Forelimb muscle (tissue), 1 donor: Measurements from ENCODE around the gene RAB36. TPM values are rescaled to one million over a fixed set of nuclear protein-coding genes. Genes with fewer than 3 reads are reported as not detected.

Source experiments
- DNase-seq: peaks from one replicate; pipeline ENCODE4 v3.0.0-alpha.2; 2013; ENCODE audit warnings: low read depth
- polyA plus RNA-seq: library from polyadenylated mRNA; unstranded; fragments of 120-200 nt; gene quantifications from one replicate; pipeline ENCODE4 v1.2.1, GENCODE V29; 2013; ENCODE audit not compliant: insufficient read length

RAB36 gene
- polyA plus RNA-seq, 1 donor = 0.80 TPM

DNA sequence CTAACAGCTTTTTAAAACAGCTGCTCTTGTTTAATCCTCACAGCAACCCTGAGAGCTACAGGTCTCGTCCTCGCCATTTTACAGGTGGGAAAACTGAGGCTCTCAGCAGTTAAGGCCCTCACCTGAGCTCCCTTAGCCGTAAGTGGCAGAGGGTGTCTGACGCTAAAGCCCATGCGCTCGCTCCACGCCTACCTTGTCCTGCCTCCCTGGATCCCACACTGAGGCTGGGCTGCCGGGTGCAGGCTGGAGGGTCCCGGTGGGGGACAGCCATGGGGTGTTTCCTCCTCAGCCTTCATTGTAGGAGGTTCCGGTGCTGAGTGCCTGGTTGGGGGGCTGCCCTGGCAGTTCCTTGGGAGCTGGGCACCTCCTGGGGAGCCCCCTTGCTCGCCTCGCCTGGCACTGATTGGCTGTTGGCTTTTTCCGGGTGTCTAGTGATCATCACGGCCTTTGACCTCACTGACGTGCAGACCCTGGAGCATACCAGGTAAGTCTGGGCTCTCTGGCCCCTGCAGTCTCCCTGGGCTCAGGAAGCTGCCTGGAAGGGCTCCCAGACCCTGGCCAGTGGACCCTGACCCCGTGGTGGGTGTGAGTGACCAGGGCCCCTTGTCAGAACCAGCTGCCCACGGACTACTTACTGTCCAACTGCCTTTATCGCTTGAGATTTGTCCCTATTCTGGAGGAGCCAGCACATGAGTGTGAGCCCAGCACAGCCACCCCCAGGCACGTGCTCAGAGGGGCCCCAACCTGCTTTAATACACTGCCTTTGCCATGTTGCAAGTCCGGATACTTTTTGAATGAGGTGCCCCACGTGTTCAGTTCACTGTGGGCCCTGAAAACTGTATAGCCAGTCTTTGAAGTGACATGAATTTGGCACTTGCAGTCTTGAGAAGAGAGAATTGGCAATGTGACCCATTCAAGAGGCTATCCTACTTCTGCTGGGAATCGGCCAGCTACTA is 12.6 kb downstream of the RAB36 start:
- DNase-seq = no peak

DNA sequence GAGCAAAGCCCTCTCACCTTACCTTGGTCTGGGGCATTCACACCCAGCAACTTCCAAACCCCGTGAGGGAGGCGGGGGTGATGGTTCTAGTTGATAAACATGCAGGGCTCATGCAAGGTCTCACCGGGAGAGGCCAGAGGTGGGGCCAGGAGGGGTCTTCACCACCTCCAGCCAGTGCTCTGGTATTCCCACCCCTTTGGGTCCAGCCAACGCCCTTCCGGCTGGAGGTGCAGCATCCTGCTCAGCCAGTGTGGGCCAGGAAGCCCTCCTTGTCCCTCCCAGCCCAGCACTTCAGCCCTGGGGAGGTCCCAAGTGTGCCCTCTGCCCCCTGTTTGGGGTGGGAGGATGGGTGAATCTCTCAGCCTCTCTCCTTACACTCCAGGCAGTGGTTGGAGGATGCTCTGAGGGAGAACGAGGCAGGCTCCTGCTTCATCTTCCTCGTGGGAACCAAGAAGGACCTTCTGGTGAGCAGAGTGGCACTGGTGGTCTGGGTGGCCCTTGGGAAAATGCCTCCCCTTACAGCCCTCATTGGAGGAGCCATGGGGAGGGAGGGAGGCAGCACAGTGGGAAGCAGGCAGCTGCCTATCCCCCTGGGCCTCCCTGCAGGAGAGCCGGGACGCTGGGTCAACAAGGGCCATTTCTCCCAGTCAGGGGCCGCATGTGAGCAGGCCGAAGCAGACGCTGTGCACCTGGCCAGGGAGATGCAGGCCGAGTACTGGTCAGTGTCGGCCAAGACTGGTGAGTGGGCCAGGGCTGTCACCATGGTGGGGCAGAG is 13.4 kb downstream of the RAB36 start:
- DNase-seq = no peak

DNA sequence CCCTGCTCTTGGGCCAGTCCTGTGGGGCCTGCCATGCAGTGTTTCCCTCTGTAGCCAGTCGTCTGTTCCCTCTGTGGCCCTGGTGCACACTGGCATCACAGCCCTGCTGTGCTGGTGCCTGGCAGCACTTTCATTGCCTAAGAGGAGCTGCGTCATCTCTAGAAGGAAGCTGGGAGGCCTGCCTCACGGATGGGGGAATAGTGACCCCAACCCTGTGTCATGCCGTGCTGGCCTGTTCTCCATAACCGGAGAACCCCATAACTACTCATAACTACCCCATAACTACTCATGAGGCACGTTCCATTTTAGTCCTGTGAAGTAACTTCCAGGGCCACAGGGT is 14.0 kb downstream of the RAB36 start:
- DNase-seq = no peak

DNA sequence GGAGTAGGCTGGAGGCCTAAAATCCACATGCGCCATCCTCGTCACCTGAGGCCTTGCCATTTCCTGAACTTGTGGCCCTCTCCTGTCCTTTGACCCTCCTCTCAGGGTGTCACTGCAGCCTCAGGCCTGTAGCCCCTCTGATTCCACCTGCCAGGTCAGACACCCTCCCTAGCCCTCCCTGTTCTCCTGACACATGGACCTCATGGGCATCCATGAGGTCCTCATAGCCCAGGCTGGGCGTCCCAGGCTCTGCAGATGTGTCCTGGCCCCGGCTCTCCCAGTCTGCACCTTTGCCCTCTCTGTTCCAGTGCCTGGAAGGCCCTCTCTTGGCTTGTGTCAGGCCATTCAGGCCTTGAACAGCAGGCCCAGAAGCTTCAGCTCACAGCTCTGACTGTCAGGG is 15.8 kb downstream of the RAB36 start:
- no peak for DNase-seq

DNA sequence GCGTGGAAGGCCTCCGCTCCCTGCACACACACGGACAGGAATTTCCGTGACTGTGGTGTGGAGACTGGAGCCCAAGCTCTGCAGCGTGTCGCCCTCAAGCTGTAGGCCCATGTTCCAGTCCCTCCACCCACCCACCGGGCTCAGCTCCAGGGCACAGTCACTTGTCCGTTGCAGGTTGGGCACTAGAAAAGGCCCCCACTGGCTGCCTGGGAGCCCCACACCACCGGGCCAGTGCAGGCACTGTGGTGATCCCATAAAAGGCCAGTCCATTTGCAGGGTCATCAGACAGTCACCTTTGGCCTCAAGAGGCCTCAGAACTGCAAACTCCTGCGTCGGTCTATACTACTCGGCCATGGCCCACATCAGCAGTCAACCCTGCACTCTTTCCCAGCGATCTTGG is 16.3 kb downstream of the RAB36 start:
- DNase-seq = no peak

DNA sequence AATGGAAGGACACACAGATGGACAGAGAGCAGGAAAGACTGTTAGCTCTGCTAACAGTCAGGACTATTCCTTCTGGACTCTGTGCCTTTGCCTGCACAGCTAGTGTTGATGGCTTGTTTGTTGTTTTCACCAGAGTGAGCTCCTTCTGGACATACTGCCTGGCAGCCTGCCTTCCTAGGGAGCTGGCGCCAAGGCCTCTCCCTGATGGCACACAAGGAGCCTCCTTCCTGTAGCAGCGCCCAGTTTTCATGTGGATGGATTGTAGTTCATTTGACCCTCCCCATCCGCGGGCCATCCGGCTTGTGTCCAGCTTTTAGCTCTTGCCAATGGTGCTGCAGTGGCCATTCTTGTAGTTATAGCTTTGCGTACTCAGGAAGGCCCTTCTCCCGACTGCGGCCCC is 18.4 kb downstream of the RAB36 start:
- no peak for DNase-seq

GRCh38 chr22:23164091-23164490 is 18.8 kb downstream of the RAB36 start:
- DNase-seq = no peak

GRCh38 chr22:23166042-23166831 is 21.0 kb downstream of the RAB36 start:
- DNase-seq = no peak

- DNase-seq = no peak
Observed at GRCh38 chr22:23166841-23167616, 21.8 kb downstream of the RAB36 start.

DNA sequence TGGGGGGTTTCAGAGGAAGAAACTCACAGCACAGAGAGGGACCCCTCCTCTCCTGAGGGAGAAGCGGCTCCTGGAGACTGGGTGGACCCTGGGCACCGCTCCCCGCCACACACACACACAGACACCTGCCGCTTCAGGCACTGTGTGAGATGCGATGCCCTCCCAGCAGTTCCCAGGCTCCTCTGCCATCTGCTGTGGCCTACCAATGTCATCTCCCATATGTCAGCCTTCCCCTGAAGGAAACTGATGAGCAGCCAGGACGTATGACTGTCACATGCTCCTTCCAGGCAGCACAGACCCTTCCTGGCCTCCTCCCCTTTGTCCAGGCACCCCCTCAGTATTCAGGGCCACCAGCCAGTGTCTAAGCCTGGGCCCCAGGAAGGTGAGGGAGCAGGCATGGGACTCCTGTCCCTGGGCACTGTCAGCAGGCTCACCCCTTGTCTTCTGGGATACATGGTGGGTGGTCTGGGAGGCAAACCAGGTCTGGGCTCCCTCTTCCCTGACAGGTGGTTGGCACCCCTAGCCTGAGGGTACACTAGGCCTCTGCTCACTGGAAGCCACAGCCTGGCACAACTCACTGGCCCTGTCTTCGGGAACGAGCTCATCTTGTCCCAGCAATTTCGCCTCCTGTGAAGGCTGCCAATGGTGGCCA is 23.2 kb downstream of the RAB36 start:
- no peak for DNase-seq

GRCh38 chr22:23169043-23169406 is 23.7 kb downstream of the RAB36 start:
- DNase-seq = no peak

DNA sequence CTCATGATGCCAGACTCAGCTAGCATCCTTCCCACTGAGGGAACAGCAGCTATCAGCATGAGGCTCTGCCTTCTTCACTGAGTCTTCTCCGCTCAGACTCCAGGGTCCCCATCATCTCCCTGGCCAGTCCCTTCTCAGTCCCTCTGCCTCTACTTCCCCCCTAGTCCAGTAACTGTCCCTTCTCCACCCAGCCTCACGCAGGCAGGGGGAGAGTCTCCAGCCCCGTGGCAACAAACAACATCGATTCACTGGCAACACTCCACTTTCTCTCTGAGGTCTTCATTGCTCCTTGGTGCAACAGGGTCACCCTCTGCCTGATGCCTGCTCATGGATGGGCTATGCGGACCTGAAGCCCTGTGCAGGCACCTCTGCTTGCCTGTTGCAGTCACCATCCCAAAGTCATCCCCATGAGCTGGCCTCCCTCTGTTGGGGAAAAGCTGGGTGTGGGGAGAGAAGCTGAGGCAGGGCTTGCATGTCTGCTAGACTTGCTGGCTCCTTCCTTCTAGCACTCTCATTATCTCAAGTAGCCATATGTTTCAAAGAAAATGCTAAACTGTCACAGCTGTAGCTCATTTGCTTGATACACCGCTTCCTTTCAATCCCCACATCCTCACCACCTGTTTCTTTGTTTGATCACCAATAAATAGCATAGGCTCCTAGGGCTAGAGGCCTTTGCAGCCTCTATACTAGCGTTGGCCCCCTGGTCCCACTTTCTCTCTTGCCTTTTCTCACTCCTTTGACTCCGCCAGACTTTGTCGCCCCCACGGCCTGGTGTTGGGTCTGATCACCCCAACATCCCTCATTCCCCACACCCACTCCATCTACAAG is 30.8 kb downstream of the RAB36 start:
- no peak for DNase-seq

GRCh38 chr22:23176645-23177027 is 31.4 kb downstream of the RAB36 start:
- no peak for DNase-seq

GRCh38 chr22:23177197-23177596 is 31.9 kb downstream of the RAB36 start:
- DNase-seq = no peak

GRCh38 chr22:23178512-23179254 is 33.4 kb downstream of the RAB36 start:
- no peak for DNase-seq

GRCh38 chr22:23179381-23180299 is 34.4 kb downstream of the RAB36 start:
- no peak for DNase-seq

DNA sequence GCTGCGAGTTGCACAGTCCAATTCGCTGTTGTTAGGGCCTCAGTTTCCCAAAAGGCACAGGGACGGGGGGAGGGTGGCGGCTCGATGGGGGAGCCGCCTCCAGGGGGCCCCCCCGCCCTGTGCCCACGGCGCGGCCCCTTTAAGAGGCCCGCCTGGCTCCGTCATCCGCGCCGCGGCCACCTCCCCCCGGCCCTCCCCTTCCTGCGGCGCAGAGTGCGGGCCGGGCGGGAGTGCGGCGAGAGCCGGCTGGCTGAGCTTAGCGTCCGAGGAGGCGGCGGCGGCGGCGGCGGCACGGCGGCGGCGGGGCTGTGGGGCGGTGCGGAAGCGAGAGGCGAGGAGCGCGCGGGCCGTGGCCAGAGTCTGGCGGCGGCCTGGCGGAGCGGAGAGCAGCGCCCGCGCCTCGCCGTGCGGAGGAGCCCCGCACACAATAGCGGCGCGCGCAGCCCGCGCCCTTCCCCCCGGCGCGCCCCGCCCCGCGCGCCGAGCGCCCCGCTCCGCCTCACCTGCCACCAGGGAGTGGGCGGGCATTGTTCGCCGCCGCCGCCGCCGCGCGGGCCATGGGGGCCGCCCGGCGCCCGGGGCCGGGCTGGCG is 35.1 kb downstream of the RAB36 start, which contains the start of gene BCR:
Gene BCR (plus strand): TSS at position 209 of the 592 bp plus-strand sequence. CDS start 452 bp downstream, outside the sequence.
- no peak for DNase-seq
